CD14-positive monocyte (primary cell): ENCODE results near the gene MPP1. TPM values are rescaled to one million over a fixed set of nuclear protein-coding genes. Genes with fewer than 3 reads are reported as not detected.

ENCODE experiments used
- DNase-seq, 3 donors: peaks; one replicate each; pipeline ENCODE4 v3.0.0-alpha.2; 2011 to 2022
- H2AFZ ChIP-seq: 2 replicates; pipeline ENCODE4 v1.6.0; 2012; ENCODE audit warnings: mild to moderate bottlenecking, low read depth, low read length, inconsistent platforms; ENCODE audit not compliant: insufficient read depth, poor library complexity, severe bottlenecking
- H3K27ac ChIP-seq, 2 donors: 1 replicate in 1 of 2; 2 replicates in 1 of 2; pipeline ENCODE4 v1.5.1; 2012 to 2013; ENCODE audit warnings: low read length in 2 of 2, control low read depth in 1 of 2, inconsistent platforms in 1 of 2, low read depth in 1 of 2, mild to moderate bottlenecking in 1 of 2
- H3K27me3 ChIP-seq, 2 donors: one replicate each; pipeline versions ENCODE4 v1.6.0 to v1.6.1; 2011 to 2013; ENCODE audit warnings: low read length in 2 of 2; ENCODE audit not compliant: control insufficient read depth in 2 of 2, insufficient read depth in 2 of 2
- H3K36me3 ChIP-seq, 2 donors: replicated peaks in 1 of 2; 1 replicate in 1 of 2; 2 replicates in 1 of 2; pipeline versions ENCODE4 v1.5.1 to v1.6.1; 2012 to 2013; ENCODE audit warnings: low read length in 2 of 2, control low read depth in 1 of 2, inconsistent platforms in 1 of 2, mild to moderate bottlenecking in 1 of 2; ENCODE audit not compliant: insufficient read depth in 2 of 2, control insufficient read depth in 1 of 2
- H3K4me1 ChIP-seq, 2 donors: 1 replicate in 1 of 2; 2 replicates in 1 of 2; pipeline versions ENCODE4 v1.5.1 to v1.6.1; 2012 to 2013; ENCODE audit warnings: low read length in 2 of 2, control low read depth in 1 of 2, inconsistent platforms in 1 of 2, mild to moderate bottlenecking in 1 of 2, moderate library complexity in 1 of 2; ENCODE audit not compliant: insufficient read depth in 2 of 2, control insufficient read depth in 1 of 2
- H3K4me2 ChIP-seq: replicated peaks from 2 replicates; pipeline ENCODE3; 2012; ENCODE audit warnings: low read length, moderate library complexity, mild to moderate bottlenecking; ENCODE audit not compliant: poor library complexity, severe bottlenecking; ENCODE audit errors: extremely low read depth
- H3K4me3 ChIP-seq, 3 experiments: fragments of 200-600 bp in 1 of 3; sonication (generic) in 1 of 3; replicated peaks in 1 of 3; 1 replicate in 2 of 3; 2 replicates in 1 of 3; pipeline ENCODE4 v1.5.1; 2011 to 2013; ENCODE audit warnings: low read length in 3 of 3, mild to moderate bottlenecking in 3 of 3, control low read depth in 2 of 3, low read depth in 2 of 3, inconsistent platforms in 1 of 3, moderate library complexity in 1 of 3
- H3K79me2 ChIP-seq: 2 replicates; pipeline ENCODE4 v1.6.0; 2012; ENCODE audit warnings: mild to moderate bottlenecking, control low read depth, inconsistent platforms, low read length, moderate library complexity; ENCODE audit not compliant: insufficient read depth
- H3K9ac ChIP-seq: 2 replicates; pipeline ENCODE4 v1.6.0; 2017; ENCODE audit warnings: low read length, mild to moderate bottlenecking; ENCODE audit not compliant: insufficient read depth, poor library complexity, severe bottlenecking
- H3K9me3 ChIP-seq, 2 donors: replicated peaks in 1 of 2; 1 replicate in 1 of 2; 2 replicates in 1 of 2; pipeline versions ENCODE4 v1.5.1 to v1.6.1; 2012 to 2013; ENCODE audit warnings: low read length in 2 of 2, control low read depth in 1 of 2; ENCODE audit not compliant: control insufficient read depth in 1 of 2, insufficient read depth in 1 of 2
- H4K20me1 ChIP-seq: 2 replicates; pipeline ENCODE4 v1.6.0; 2012; ENCODE audit warnings: mild to moderate bottlenecking, low read length, control low read depth, moderate library complexity; ENCODE audit not compliant: insufficient read depth
- H3K27ac Mint-ChIP-seq, 7 donors: one replicate each; pipeline ENCODE4 v1.8.0; 2020; ENCODE audit warnings: mild to moderate bottlenecking in 7 of 7, mixed read lengths in 7 of 7, moderate library complexity in 6 of 7, inconsistent platforms in 2 of 7
- H3K27me3 Mint-ChIP-seq, 3 donors: one replicate each; pipeline ENCODE4 v1.8.0; 2021 to 2022; ENCODE audit warnings: low read depth in 3 of 3, mild to moderate bottlenecking in 3 of 3, mixed read lengths in 3 of 3, moderate library complexity in 3 of 3, inconsistent platforms in 1 of 3
- H3K36me3 Mint-ChIP-seq, 2 donors: one replicate each; pipeline ENCODE4 v1.8.0; 2020; ENCODE audit warnings: mixed read lengths in 2 of 2, inconsistent platforms in 1 of 2, mild to moderate bottlenecking in 1 of 2
- H3K4me1 Mint-ChIP-seq: one replicate; pipeline ENCODE4 v1.8.0; 2020; ENCODE audit warnings: mild to moderate bottlenecking, mixed read lengths
- H3K4me3 Mint-ChIP-seq, 2 donors: one replicate each; pipeline ENCODE4 v1.8.0; 2020; ENCODE audit warnings: mild to moderate bottlenecking in 2 of 2, mixed read lengths in 2 of 2, moderate library complexity in 1 of 2
- H3K9me3 Mint-ChIP-seq, 7 donors: one replicate each; pipeline ENCODE4 v1.8.0; 2020 to 2022; ENCODE audit warnings: mixed read lengths in 7 of 7, mild to moderate bottlenecking in 6 of 7, moderate library complexity in 6 of 7, inconsistent platforms in 2 of 7
- CTCF ChIP-seq: fragments of 200-600 bp; IDR thresholded peaks from one replicate; pipeline ENCODE4 v1.8.0; 2022; ENCODE audit warnings: antibody characterized with exemption, mild to moderate bottlenecking
- WGBS: methylation state at CpG from one replicate; pipeline ENCODE4 v1.1.5; 2013; ENCODE audit warnings: missing lambda C conversion rate; ENCODE audit not compliant: insufficient coverage; 5-methylcytosine and 5-hydroxymethylcytosine counted together
- intact Hi-C, 2 donors: fragments of 100-400 bp; cut with micrococcal nuclease; formaldehyde crosslinking; loops; one replicate each; pipeline versions ENCODE4 v1.15.0 to v1.15.1; 2023
- polyA plus RNA-seq, 3 donors: library from polyadenylated mRNA; depleted of rRNA in 1 of 3; unstranded in 2 of 3; stranded (reverse) in 1 of 3; fragments of 300-500 nt in 2 of 3; fragments of >200 nt in 1 of 3; fragmentation: Illumina TruSeq in 2 of 3; gene quantifications; 1 replicate in 2 of 3; 2 replicates in 1 of 3; pipeline ENCODE4 v1.2.3, GENCODE V29; 2012 to 2021

The MPP1 gene
- polyA plus RNA-seq, 3 donors: 120 to 139 (median 135) TPM

GRCh38 chrX:154840856-154841255 is 35.6 kb upstream of the MPP1 start:
- Mint-ChIP-seq H3K27ac (no peak overlapping the region), H3K4me3 (no peak overlapping the region), H3K27me3 (peaks cover 0 to 3% (median 2%) of the 10 kb centered on the region in 3 donors), H3K4me1 (peaks cover 4% of the 10 kb centered on the region), H3K36me3 (no peaks in the 10 kb centered on the region), H3K9me3 (peaks cover 0 to 3% (median 0%) of the 10 kb centered on the region in 7 donors)
- peak; percentile 45 for TF ChIP-seq CTCF
- H3K9ac ChIP-seq: no peak overlapping the region
- no CpG with 5 or more reads among the region's 2 CpGs for WGBS
- no peaks in the 10 kb centered on the region for H3K36me3 ChIP-seq
- H3K79me2 ChIP-seq: no peaks in the 10 kb centered on the region
- no peaks in the 10 kb centered on the region for H3K9me3 ChIP-seq
- intact Hi-C loops: no loop called here
- H3K4me1 ChIP-seq: no peaks in the 10 kb centered on the region
- H3K27me3 ChIP-seq: no peaks in the 10 kb centered on the region
- H4K20me1 ChIP-seq: no peaks in the 10 kb centered on the region
- no peak overlapping the region for H2AFZ ChIP-seq
- peak; percentile 29 to 56 (median 56) for DNase-seq
- no peak overlapping the region for H3K4me2 ChIP-seq
- H3K27ac ChIP-seq: no peak overlapping the region
- no peak overlapping the region for H3K4me3 ChIP-seq

GRCh38 chrX:154836163-154836562 is 30.9 kb upstream of the MPP1 start:
- no peaks in the 10 kb centered on the region for H3K36me3 Mint-ChIP-seq
- intact Hi-C loops: loop anchor here (10.0 kb wide), 2 partner anchors 51 to 61 kb away; no protein-coding TSS in a partner anchor
- H3K27ac Mint-ChIP-seq: no peak overlapping the region
- Histone ChIP-seq H2AFZ (no peak overlapping the region), H3K79me2 (no peaks in the 10 kb centered on the region), H3K9ac (no peak overlapping the region), H3K4me2 (no peak overlapping the region), H3K36me3 (no peaks in the 10 kb centered on the region), H3K27me3 (no peaks in the 10 kb centered on the region), H3K27ac (no peak overlapping the region), H3K4me3 (no peak overlapping the region), H3K4me1 (no peaks in the 10 kb centered on the region), H3K9me3 (no peaks in the 10 kb centered on the region), H4K20me1 (no peaks in the 10 kb centered on the region)
- H3K4me3 Mint-ChIP-seq: no peak overlapping the region
- H3K9me3 Mint-ChIP-seq: no peaks in the 10 kb centered on the region
- no peak for DNase-seq
- WGBS: no CpG with 5 or more reads among the region's 1 CpG
- peaks cover 0 to 6% (median 0%) of the 10 kb centered on the region in 3 donors for H3K27me3 Mint-ChIP-seq
- no peak for TF ChIP-seq CTCF
- peaks cover 4% of the 10 kb centered on the region for H3K4me1 Mint-ChIP-seq
